ENCODE data around the gene LCN6.

The LCN6 gene

DNA sequence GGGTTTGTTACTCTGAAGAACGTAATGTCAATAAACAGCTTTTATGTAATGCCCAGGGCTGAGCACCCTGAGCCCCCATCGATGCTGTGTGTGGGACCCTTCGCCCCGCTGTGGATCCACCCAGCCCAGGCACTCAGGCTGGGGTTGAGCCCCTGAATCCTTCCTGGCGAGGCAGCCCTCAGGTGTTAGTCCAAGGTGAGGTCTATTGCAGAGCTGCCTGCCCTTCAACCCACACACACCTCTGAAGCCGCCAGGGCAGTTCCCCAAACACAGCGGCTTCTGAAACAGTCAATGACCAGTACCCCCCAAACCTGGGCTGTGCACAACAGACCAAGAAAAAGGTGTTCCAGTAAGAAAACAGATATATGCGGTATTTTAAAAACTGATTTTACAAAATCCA, 24.3 kb downstream of the LCN6 start:
- no peak overlapping the region for H3K9ac ChIP-seq (ENCODE audit: insufficient read length, low read depth)
- peaks cover 67% of the 10 kb centered on the region for H3K36me3 ChIP-seq (ENCODE audit: insufficient read depth, insufficient read length, low read length)
- DNase-seq (ENCODE audit: low read depth, low spot score) = no peak
- no peaks in the 10 kb centered on the region for H3K9me3 ChIP-seq (ENCODE audit: insufficient read depth, low read length)
- TF ChIP-seq ZNF274 (IDR thresholded peaks at IDR 0.05; ENCODE audit: low read depth, low read length) (no peak), YY1 (IDR thresholded peaks at IDR 0.05; ENCODE audit: insufficient read depth, insufficient read length) (no peak), SUZ12 (IDR thresholded peaks at IDR 0.05; ENCODE audit: extremely low read depth, insufficient read depth, insufficient read length) (no peak)
- H3K27me3 ChIP-seq (ENCODE audit: insufficient read depth, insufficient read length) = peaks cover 8% of the 10 kb centered on the region
- no peak overlapping the region for H3K4me3 ChIP-seq (ENCODE audit: insufficient read length, low read depth)
- H3K4me1 ChIP-seq (ENCODE audit: insufficient read depth, insufficient read length) = peaks cover 32% of the 10 kb centered on the region

DNA sequence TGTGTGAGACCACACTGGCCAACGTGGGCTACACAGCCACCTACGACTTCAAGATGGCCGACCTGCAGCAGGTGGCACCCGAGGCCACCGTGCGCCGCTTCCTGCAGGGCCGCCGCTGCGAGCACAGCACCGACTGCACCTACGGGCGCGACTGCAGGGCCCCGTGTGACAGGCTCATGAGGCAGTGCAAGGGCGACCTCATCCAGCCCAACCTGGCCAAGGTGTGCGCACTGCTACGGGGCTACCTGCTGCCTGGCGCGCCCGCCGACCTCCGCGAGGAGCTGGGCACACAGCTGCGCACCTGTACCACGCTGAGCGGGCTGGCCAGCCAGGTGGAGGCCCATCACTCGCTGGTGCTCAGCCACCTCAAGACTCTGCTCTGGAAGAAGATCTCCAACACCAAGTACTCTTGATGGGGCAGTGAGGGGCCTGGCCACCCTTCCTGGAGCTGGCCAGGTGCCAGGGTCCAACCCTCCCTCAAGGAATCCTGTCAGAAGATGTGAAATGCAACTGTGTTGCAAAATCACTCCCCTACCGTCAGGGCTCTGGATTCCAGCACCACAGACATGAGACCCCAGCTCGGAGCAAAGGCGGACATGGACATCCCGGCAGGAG, 24.9 kb downstream of the LCN6 start:
- Histone ChIP-seq H3K27me3 (ENCODE audit: insufficient read depth, insufficient read length) (peaks cover 3% of the 10 kb centered on the region), H3K4me3 (ENCODE audit: insufficient read length, low read depth) (no peak overlapping the region), H3K9me3 (ENCODE audit: insufficient read depth, low read length) (no peaks in the 10 kb centered on the region), H3K36me3 (ENCODE audit: insufficient read depth, insufficient read length, low read length) (peaks cover 67% of the 10 kb centered on the region), H3K4me1 (ENCODE audit: insufficient read depth, insufficient read length) (peaks cover 35% of the 10 kb centered on the region), H3K9ac (ENCODE audit: insufficient read length, low read depth) (no peak overlapping the region)
- no peak for DNase-seq (ENCODE audit: low read depth, low spot score)
- TF ChIP-seq YY1 (IDR thresholded peaks at IDR 0.05; ENCODE audit: insufficient read depth, insufficient read length) (no peak), SUZ12 (IDR thresholded peaks at IDR 0.05; ENCODE audit: extremely low read depth, insufficient read depth, insufficient read length) (no peak), ZNF274 (IDR thresholded peaks at IDR 0.05; ENCODE audit: low read depth, low read length) (no peak)

GRCh38 chr9:136722969-136723356, 25.4 kb downstream of the LCN6 start:
- Histone ChIP-seq H3K4me1 (ENCODE audit: insufficient read depth, insufficient read length) (peaks cover 35% of the 10 kb centered on the region), H3K36me3 (ENCODE audit: insufficient read depth, insufficient read length, low read length) (peaks cover 67% of the 10 kb centered on the region), H3K9ac (ENCODE audit: insufficient read length, low read depth) (no peak overlapping the region), H3K9me3 (ENCODE audit: insufficient read depth, low read length) (no peaks in the 10 kb centered on the region), H3K4me3 (ENCODE audit: insufficient read length, low read depth) (no peak overlapping the region), H3K27me3 (ENCODE audit: insufficient read depth, insufficient read length) (no peaks in the 10 kb centered on the region)
- TF ChIP-seq SUZ12 (IDR thresholded peaks at IDR 0.05; ENCODE audit: extremely low read depth, insufficient read depth, insufficient read length) (no peak), ZNF274 (IDR thresholded peaks at IDR 0.05; ENCODE audit: low read depth, low read length) (no peak), YY1 (IDR thresholded peaks at IDR 0.05; ENCODE audit: insufficient read depth, insufficient read length) (no peak)
- DNase-seq (ENCODE audit: low read depth, low spot score) = no peak

DNA sequence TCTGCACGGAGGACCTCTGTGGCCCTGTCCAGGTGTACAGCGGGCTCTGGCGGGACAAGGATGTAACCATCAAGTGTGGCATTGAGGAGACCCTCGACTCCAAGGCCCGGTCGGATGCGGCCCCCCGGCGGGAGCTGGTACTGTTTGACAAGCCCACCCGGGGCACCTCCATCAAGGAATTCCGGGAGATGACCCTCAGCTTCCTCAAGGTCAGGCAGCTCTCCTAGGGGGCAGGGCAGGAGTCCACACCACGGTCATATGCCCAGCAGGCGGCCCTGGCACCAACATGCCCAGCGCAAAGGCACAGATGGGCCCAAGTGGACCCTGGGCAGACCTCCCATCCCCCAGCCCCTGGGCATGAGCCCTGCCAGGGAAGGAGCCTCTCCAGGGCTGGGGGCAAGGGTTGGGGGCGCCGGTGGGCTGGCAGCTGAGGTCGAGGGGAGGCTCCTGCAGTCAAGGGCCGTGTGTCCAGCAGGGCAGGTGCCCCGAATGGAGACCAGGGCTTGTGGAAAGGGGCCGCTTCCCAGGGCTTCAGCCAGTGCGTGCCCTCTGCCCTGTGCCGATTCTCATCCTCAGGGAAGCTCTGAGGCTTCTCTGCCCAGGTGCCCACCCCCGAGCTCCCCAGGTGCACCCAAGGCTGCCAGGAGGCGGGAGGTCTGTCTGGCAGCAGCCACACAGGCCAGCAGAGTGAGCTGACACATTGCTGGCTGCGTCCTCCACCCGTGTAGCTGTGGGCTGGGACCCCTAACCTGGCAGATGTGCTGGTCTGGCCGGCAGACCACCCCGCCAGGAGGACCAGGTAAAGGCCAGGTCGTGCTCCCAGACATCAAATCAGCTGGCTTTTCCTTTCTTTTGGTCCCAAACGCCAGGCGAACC, 26.0 kb downstream of the LCN6 start:
- Histone ChIP-seq H3K36me3 (ENCODE audit: insufficient read depth, insufficient read length, low read length) (peaks cover 64% of the 10 kb centered on the region), H3K4me3 (ENCODE audit: insufficient read length, low read depth) (no peak overlapping the region), H3K4me1 (ENCODE audit: insufficient read depth, insufficient read length) (peaks cover 39% of the 10 kb centered on the region), H3K9ac (ENCODE audit: insufficient read length, low read depth) (no peak overlapping the region), H3K27me3 (ENCODE audit: insufficient read depth, insufficient read length) (no peaks in the 10 kb centered on the region), H3K9me3 (ENCODE audit: insufficient read depth, low read length) (no peaks in the 10 kb centered on the region)
- TF ChIP-seq YY1 (IDR thresholded peaks at IDR 0.05; ENCODE audit: insufficient read depth, insufficient read length) (no peak), SUZ12 (IDR thresholded peaks at IDR 0.05; ENCODE audit: extremely low read depth, insufficient read depth, insufficient read length) (no peak), ZNF274 (IDR thresholded peaks at IDR 0.05; ENCODE audit: low read depth, low read length) (no peak)
- no peak for DNase-seq (ENCODE audit: low read depth, low spot score)

DNA sequence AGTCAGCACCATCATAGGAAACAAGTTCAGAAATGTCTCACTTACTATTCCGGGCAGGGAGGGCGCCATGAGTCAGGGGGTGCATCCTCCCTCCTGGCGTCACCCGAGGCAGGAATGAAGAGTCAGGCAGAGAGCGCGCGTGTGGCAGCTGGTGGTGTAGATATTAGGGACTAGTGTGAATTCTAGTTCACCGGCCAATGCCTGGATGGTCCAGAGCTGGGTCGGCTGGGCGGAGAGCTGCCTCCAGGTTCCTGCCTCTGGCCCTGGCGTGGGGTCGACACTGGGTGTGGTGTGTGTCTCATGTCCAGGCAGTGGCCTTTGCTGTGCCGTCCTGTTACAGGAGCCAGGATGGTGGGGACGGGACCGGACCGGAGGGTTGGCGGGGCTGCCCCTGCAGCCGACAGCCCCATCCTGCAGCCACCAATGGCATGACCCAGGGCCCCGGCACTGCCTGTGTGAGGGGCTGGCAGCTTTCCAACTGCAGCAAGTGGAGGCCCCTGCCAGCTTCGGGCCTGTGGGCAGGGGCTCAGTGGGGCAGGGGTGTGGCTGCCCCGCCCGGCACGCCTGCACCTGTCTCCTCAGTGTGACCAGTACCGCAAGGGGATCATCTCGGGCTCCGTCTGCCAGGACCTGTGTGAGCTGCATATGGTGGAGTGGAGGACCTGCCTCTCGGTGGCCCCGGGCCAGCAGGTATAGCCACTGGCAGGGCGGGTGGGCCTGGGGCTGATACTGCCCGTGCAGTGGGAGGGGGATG, 26.8 kb downstream of the LCN6 start:
- Histone ChIP-seq H3K27me3 (ENCODE audit: insufficient read depth, insufficient read length) (no peaks in the 10 kb centered on the region), H3K9me3 (ENCODE audit: insufficient read depth, low read length) (no peaks in the 10 kb centered on the region), H3K4me1 (ENCODE audit: insufficient read depth, insufficient read length) (peaks cover 34% of the 10 kb centered on the region), H3K36me3 (ENCODE audit: insufficient read depth, insufficient read length, low read length) (peaks cover 55% of the 10 kb centered on the region), H3K4me3 (ENCODE audit: insufficient read length, low read depth) (no peak overlapping the region), H3K9ac (ENCODE audit: insufficient read length, low read depth) (no peak overlapping the region)
- no peak for TF ChIP-seq SUZ12 (IDR thresholded peaks at IDR 0.05; ENCODE audit: extremely low read depth, insufficient read depth, insufficient read length)
- TF ChIP-seq YY1 (IDR thresholded peaks at IDR 0.05; ENCODE audit: insufficient read depth, insufficient read length) = no peak
- TF ChIP-seq ZNF274 (IDR thresholded peaks at IDR 0.05; ENCODE audit: low read depth, low read length) = no peak
- no peak for DNase-seq (ENCODE audit: low read depth, low spot score)

DNA sequence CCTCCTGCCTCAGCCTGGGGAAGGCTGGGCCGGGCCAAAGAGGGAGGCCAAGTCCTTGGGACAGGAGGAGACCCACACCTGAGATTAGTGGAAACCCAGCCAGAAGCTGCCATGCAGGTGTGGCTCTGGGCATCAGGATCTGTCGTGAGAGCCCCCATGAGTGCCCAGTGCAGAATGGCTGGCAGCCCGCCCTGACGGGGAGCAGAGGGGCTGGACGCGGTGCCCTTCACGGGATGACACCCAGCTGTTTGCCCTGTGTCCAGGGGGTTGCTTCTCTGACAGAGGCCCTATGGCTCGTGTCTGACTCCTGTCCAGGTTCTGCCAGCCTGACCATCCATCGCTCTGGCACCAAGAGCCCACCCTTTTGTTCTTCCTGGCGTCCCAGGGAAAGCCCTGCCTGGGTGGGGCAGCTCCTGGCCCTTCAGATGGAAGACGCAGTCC, 27.4 kb downstream of the LCN6 start:
- Histone ChIP-seq H3K9ac (ENCODE audit: insufficient read length, low read depth) (no peak overlapping the region), H3K36me3 (ENCODE audit: insufficient read depth, insufficient read length, low read length) (peaks cover 49% of the 10 kb centered on the region)
- no peak for TF ChIP-seq YY1 (IDR thresholded peaks at IDR 0.05; ENCODE audit: insufficient read depth, insufficient read length)
- no peak for TF ChIP-seq ZNF274 (IDR thresholded peaks at IDR 0.05; ENCODE audit: low read depth, low read length)
- TF ChIP-seq SUZ12 (IDR thresholded peaks at IDR 0.05; ENCODE audit: extremely low read depth, insufficient read depth, insufficient read length) = no peak

More for the DNA sequence above, 27.4 kb downstream of the LCN6 start:
- DNase-seq (ENCODE audit: low read depth, low spot score) = no peak
- Histone ChIP-seq H3K27me3 (ENCODE audit: insufficient read depth, insufficient read length) (no peaks in the 10 kb centered on the region), H3K9me3 (ENCODE audit: insufficient read depth, low read length) (no peaks in the 10 kb centered on the region), H3K4me3 (ENCODE audit: insufficient read length, low read depth) (no peak overlapping the region), H3K4me1 (ENCODE audit: insufficient read depth, insufficient read length) (peaks cover 30% of the 10 kb centered on the region)

Data from NT2/D1 (cell line).